ES-I3 (cell line): Measurements from ENCODE around the gene RRM1.
"Not testable (repeated sequence)": the region's sequence is repeated elsewhere in the genome, so short reads cannot be mapped to it uniquely, and the experiment has no call there.

Experiments
- H3K36me3 ChIP-seq: 2 replicates; pipeline ENCODE4 v1.6.1; 2013; ENCODE audit warnings: mild to moderate bottlenecking, low read length, control low read depth, moderate library complexity; ENCODE audit not compliant: insufficient read depth
- H3K4me1 ChIP-seq: 2 replicates; pipeline ENCODE4 v1.6.1; 2013; ENCODE audit warnings: mild to moderate bottlenecking, control low read depth, low read length; ENCODE audit not compliant: insufficient read depth
- H3K9ac ChIP-seq: 2 replicates; pipeline ENCODE4 v1.6.1; 2013; ENCODE audit warnings: low read depth, mild to moderate bottlenecking, low read length, moderate library complexity
- H3K9me3 ChIP-seq: 2 replicates; pipeline ENCODE4 v1.6.1; 2013; ENCODE audit warnings: mild to moderate bottlenecking, low read length, moderate library complexity; ENCODE audit not compliant: control insufficient read depth, insufficient read depth

RRM1 gene

DNA sequence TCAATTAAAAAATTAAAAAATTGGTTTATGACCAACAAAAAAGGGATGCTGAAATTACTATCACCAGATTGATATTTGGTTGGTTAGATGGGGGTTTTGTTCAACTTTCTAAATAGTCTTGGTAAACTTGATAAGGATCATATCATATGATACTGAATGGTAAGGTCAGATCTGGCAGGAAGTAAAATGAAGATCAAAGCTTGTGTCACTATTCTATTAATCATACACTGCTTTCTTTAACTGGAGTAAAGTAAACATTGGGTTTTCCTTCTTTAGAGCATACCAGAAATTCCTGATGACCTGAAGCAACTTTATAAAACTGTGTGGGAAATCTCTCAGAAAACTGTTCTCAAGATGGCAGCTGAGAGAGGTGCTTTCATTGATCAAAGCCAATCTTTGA lies 40.2 kb downstream of the RRM1 start:
- Histone ChIP-seq H3K9ac (no peak overlapping the region), H3K4me1 (no peaks in the 10 kb centered on the region), H3K9me3 (peaks cover 11% of the 10 kb centered on the region), H3K36me3 (peaks cover 24% of the 10 kb centered on the region)

DNA sequence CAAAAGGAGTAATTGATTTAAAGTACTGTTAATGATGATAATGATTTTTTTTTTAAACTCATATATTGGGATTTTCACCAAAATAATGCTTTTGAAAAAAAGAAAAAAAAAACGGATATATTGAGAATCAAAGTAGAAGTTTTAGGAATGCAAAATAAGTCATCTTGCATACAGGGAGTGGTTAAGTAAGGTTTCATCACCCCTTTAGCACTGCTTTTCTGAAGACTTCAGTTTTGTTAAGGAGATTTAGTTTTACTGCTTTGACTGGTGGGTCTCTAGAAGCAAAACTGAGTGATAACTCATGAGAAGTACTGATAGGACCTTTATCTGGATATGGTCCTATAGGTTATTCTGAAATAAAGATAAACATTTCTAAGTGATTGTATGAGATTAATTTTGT lies 43.9 kb downstream of the RRM1 start:
- Histone ChIP-seq H3K9me3 (peaks cover 17% of the 10 kb centered on the region), H3K9ac (no peak overlapping the region), H3K4me1 (no peaks in the 10 kb centered on the region), H3K36me3 (peaks cover 24% of the 10 kb centered on the region)

DNA sequence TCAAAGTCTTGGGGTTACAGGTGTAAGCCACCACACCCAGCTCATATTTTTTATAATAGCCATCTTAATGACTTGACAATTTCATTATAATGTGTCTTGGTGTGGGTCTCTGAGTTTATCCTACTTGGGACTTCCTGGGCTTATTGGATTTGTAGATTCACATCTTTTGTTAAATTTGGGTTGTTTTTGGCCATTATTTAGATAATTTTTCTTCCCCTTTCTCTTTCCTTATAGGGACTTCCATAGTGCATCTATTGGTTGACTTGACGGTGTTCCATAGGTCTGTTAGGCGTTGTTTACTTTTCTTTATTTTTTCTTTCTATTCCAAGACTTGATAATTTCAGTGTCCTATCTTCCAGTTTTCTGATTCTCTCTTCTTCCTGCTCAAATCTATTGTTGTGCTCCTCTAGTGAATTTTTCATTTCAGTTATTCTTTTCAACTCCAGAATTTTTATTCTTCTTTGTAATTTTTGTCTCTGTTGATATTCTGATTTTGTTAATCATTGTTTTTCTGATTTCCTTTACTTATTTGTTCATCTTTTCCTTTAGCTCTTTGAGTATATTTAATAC lies 45.6 kb downstream of the RRM1 start:
- Histone ChIP-seq H3K36me3 (peaks cover 24% of the 10 kb centered on the region), H3K9me3 (peaks cover 17% of the 10 kb centered on the region), H3K4me1 (no peaks in the 10 kb centered on the region), H3K9ac (no peak overlapping the region)

DNA sequence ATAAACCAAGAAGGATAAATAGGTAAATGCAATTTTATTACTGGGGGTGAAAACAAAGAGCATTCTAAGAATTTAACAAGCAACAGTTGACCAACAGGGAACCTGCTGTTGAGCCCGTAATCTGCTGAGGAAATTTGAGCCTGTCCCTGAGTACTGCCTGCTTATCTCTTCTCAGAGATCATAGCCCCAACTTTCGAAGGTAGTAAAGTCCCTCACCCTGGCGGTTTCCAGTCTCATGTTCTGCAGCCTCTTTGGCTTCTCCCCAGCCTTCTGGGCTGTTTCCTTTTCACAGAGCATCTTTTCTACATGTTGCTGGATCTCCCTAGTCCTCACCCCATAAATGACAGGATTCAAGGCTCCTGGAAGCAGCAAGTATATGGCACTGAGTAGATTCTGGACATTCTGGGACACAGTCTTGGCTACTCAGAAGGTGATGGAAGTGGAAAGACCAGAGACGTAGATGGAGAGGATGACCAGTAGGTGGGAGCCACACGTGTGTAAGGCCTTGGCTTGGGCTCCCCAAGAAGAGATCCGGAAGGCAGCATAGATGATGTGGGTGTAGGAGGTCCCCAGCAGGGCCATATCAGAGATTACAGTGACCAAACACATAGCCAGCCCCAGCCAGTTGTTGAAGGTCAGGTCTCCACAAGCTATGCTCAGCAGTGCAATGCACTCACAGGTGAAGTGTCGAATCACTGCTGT lies 51.6 kb downstream of the RRM1 start:
- Histone ChIP-seq H3K9me3 (no peaks in the 10 kb centered on the region), H3K9ac (no peak overlapping the region), H3K36me3 (peaks cover 2% of the 10 kb centered on the region; the same call in 1 of the 2 replicates), H3K4me1 (no peaks in the 10 kb centered on the region)

DNA sequence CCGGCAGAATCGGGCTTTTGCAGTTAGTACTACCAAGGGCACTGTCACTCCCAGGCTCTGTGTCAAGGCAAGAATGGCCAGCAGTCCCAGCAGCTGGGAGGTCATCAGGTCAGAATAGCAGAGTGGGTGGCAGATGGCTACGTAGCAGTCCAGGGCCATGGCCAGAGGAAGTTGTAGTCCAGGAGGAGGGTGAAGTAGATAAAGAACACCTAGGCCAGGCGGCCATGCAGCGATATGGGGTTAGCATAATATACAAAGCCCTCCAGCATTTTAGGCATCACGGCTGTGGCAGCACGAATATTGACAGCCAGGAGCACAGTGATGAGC lies 52.1 kb downstream of the RRM1 start:
- Histone ChIP-seq H3K36me3 (peaks cover 2% of the 10 kb centered on the region; the same call in 1 of the 2 replicates), H3K9ac (no peak overlapping the region), H3K4me1 (no peaks in the 10 kb centered on the region)

DNA sequence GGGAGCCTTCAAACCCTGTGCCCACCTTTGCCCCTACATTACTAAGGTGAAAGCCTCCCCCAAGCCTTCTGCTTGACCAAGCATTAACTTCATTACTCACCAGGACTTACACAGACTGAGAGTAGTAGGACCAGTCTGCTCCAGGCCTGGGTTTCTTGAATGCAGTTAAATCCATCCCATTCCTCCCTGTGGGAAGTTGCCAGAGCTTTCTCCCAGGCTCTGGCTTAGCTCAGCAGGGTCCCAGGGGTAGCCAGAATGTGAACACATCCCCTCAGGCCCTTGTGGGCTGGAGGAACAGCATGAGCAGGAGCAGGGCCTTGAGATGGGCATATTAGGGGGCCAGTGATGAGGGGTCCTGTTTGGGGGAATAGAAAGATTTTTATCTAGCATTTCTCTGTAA lies 59.9 kb downstream of the RRM1 start:
- peaks cover 8% of the 10 kb centered on the region for H3K4me1 ChIP-seq

More for the DNA sequence above, 52.1 kb downstream of the RRM1 start:
- H3K9me3 ChIP-seq: no peaks in the 10 kb centered on the region

DNA sequence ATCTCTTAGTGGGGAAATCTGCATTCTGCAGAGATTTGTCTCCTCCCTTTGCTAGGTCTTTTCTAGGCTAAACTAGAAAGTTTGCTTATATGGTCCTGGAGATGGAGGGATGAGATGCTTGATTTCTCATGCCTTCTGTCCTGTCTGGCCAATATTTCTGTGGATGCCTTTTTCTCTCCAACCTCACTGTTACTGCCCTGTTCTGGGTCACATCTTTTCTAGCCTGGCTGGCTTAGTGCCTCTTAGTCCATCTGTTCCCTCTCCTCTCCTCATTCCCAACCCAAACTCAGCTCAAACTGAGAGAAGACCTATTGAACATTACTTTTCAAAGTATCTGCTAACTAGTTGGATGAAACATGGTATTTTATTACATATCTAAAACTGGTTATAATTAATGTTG lies 62.0 kb downstream of the RRM1 start:
- no peak overlapping the region for H3K9ac ChIP-seq
- peaks cover 8% of the 10 kb centered on the region for H3K4me1 ChIP-seq
- H3K9me3 ChIP-seq: no peaks in the 10 kb centered on the region
- H3K36me3 ChIP-seq: no peaks in the 10 kb centered on the region

More for the DNA sequence above, 59.9 kb downstream of the RRM1 start:
- no peak overlapping the region for H3K9ac ChIP-seq
- no peaks in the 10 kb centered on the region for H3K36me3 ChIP-seq
- no peaks in the 10 kb centered on the region for H3K9me3 ChIP-seq

DNA sequence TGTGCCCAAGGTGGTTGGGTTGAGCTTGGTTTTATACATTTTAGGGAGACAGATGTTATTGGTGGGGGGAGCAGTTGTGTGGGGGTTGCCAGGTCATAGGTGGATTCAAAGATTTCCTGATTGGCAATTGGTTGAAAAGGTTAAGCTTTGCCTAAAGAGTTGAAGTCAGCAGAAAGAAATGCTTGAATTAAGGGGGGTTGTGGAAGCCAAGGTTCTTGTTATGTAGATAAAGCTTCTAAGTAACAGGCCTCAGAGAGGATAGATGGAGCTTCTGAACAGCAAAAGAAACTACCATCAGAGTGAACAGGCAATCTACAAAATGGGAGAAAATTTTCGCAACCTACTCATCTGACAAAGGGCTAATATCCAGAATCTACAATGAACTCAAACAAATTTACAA lies 64.2 kb downstream of the RRM1 start:
- not testable (repeated sequence) for H3K36me3 ChIP-seq, H3K9ac ChIP-seq, H3K9me3 ChIP-seq, H3K4me1 ChIP-seq

DNA sequence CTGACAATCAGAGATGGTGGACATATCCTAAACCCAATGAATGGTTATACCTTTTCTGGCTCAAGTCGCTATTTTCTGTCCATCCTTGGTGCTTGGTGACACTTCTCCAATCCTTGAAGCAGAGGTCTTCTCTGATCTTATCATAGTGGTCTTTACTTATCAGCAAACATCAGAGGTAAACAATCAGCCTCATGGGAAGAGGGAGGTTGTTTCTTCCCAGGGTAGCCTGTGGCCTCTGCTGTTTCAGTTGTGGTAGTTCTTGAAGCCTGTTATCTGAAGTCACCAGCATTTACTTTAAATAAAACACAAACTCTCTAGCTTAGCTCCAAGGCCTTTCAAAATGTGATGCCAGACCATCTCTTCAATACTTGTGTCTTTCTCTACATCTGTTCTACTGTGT lies 66.7 kb downstream of the RRM1 start:
- no peaks in the 10 kb centered on the region for H3K36me3 ChIP-seq
- H3K9ac ChIP-seq: no peak overlapping the region
- peaks cover 8% of the 10 kb centered on the region for H3K4me1 ChIP-seq
- no peaks in the 10 kb centered on the region for H3K9me3 ChIP-seq

DNA sequence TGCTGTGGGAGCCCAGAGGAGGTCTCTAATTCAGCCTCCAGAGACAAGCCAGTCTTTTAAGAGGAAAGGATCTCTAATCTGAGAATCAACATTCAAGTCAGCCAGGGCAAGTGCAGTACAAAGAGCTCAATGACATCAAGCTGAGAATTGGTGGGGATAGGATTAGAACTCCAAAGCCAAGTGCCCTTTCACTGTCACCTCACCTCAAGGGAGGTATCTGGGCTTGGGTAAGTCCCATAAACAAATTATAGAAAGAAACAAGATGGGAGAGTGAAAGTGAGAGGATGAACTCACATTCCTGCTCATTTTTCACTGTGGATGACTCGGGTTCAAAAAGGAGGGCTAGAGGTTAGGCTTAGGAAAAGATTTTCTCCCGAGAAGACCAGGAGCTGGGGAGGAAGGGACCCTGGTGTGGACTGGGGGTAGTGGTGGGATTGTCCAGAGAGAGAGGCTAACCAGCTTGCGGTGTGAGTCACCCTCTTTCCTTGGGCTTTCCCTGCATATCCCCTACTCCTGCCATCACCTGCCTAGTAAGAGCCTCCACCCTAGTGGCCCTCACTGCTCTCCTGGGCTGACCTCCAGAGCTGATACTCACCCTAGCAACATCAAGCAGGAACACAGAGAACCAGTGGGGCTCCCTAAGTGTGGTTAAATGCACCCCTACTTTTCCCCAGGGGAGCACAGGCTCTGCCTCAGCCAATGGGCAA lies 70.4 kb downstream of the RRM1 start:
- Histone ChIP-seq H3K9ac (no peak overlapping the region), H3K9me3 (no peaks in the 10 kb centered on the region), H3K4me1 (no peaks in the 10 kb centered on the region), H3K36me3 (no peaks in the 10 kb centered on the region)

DNA sequence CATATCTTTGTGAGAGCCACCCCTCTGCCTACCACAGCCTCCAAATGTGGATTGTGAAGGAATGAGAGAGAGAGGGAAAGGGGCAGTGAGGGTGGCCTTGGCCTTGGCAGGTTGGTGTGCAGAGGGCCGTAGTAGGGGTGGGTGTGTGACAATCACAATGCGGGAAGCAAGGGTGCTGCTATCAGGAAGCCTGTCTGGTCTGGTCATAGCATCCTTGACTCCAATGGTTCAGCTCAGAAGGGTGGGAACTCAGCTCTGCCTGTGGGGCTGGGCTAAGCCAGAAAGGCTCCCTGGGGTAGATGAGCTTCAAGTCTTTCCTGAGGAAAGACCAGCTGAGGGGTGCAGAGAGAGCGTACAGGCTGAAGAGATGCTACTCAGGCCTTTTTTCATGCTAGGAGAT lies 72.7 kb downstream of the RRM1 start:
- Histone ChIP-seq H3K4me1 (no peaks in the 10 kb centered on the region), H3K36me3 (no peaks in the 10 kb centered on the region), H3K9me3 (no peaks in the 10 kb centered on the region), H3K9ac (no peak overlapping the region)

DNA sequence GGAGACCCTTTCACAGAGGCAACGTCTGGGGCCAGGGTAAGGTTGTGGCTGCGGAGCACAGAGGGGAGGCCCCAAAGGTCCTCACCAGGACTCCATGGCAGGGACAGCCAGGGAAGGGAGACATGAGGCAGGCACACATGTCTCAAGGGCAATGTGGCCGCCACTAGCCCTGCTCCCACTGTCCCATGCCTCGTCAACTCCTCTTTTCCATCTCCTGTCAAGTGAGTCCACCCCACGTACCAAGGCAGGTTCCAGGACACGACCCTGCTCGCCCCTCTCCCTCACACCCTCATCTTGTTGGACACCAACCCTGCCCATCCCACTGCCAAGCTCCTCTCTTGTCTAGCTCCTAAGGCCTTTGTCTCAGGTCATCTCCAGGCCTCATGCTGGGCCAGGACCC lies 73.2 kb downstream of the RRM1 start:
- H3K9ac ChIP-seq: no peak overlapping the region
- H3K9me3 ChIP-seq: no peaks in the 10 kb centered on the region
- no peaks in the 10 kb centered on the region for H3K36me3 ChIP-seq
- H3K4me1 ChIP-seq: no peaks in the 10 kb centered on the region

DNA sequence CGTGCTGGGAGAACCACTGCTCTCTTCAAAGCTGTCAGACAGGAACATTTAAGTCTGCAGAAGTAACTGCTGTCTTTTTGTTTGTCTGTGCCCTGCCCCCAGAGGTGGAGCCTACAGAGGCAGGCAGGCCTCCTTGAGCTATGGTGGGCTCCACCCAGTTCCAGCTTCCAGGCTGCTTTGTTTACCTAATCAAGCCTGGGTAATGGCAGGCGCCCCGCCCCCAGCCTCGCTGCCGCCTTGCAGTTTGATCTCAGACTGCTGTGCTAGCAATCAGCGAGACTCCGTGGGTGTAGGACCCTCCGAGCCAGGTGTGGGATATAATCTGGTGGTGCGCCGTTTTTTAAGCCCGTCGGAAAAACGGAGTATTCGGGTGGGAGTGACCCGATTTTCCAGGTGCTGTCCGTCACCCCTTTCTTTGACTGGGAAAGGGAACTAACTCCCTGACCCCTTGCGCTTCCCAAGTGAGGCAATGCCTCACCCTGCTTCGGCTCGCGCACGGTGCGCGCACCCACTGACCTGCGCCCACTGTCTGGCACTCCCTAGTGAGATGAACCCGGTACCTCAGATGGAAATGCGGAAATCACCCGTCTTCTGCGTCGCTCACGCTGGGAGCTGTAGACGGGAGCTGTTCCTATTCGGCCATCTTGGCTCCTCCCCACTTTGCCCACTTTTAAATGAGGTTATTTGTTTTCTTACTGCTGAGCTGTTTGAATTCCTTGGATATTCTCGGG lies 81.2 kb downstream of the RRM1 start:
- H3K4me1 ChIP-seq, H3K36me3 ChIP-seq, H3K9me3 ChIP-seq: not testable (repeated sequence)
- peak overlapping the region; percentile 62 for H3K9ac ChIP-seq

DNA sequence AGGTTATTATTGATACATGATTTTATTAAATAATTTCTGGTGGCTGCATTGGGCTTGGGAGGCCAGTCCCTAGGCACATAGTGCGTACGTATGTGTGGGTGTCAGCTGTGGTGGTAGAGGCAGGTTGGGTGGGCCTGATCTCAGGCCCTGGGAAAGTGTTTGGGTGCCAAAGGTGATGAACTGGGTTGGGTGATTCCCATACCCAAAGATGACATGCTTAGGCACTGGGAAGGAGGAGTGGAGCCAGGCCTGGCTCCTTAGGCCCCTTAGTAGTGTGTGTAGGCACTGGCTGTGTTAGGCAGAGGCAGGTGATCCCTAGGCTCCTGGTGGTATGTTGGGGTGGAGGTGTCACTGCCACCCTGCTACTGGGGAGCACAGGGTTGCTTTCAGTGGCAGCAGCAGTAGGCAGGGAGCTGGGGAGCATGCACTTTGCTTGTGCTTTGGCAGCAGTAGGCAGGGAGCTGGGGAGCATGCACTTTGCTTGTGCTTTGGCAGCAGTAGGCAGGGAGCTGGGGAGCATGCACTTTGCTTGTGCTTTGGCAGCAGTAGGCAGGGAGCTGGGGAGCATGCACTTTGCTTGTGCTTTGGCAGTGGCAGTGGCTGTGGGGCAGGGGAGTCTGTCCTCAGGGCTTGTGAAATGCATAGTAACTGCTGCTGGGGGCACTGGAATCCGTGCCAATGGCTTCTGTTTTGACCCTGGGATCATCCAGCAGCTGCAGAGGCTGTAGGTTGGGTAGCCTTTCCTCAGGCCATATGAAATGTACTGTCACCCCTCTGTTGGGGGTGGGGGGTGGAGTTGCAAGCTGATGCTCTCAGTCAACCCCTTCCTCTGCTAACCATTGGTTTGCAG lies 84.4 kb downstream of the RRM1 start:
- H3K4me1 ChIP-seq: no peaks in the 10 kb centered on the region
- no peaks in the 10 kb centered on the region for H3K36me3 ChIP-seq
- no peaks in the 10 kb centered on the region; the same call in 1 of the 2 replicates for H3K9me3 ChIP-seq
- no peak overlapping the region for H3K9ac ChIP-seq
